Gastroesophageal sphincter (tissue), 4 donors: ENCODE data around the gene ZMIZ1. TPM values are rescaled to one million over a fixed set of nuclear protein-coding genes. Genes with fewer than 3 reads are reported as not detected.

Experiments
- ATAC-seq: fragments of 150-250 bp; one replicate; pipeline ENCODE4 v1.9.1; 2016; ENCODE audit warnings: mild to moderate bottlenecking, moderate library complexity
- H3K27ac ChIP-seq, 4 donors: fragments of 200-600 bp; sonication (generic) in 3 of 4; 1 replicate in 3 of 4; 2 replicates in 1 of 4; pipeline ENCODE4 v1.5.1; 2016 to 2019
- H3K27me3 ChIP-seq: fragments of 200-600 bp; sonication (generic); one replicate; pipeline ENCODE4 v1.5.1; 2019
- H3K36me3 ChIP-seq, 2 donors: fragments of 200-600 bp; sonication (generic); one replicate each; pipeline ENCODE4 v1.5.1; 2019; ENCODE audit warnings: control low read depth in 1 of 2
- H3K4me1 ChIP-seq, 3 donors: fragments of 200-600 bp; sonication (generic); 1 replicate in 2 of 3; 2 replicates in 1 of 3; pipeline ENCODE4 v1.5.1; 2016 to 2019; ENCODE audit warnings: control low read depth in 2 of 3
- H3K4me3 ChIP-seq, 2 donors: fragments of 200-600 bp; sonication (generic); one replicate each; pipeline ENCODE4 v1.5.1; 2019; ENCODE audit warnings: mild to moderate bottlenecking in 1 of 2, moderate library complexity in 1 of 2
- H3K9me3 ChIP-seq, 3 donors: fragments of 200-600 bp; sonication (generic); one replicate each; pipeline ENCODE4 v1.5.1; 2017 to 2019; ENCODE audit warnings: control low read depth in 2 of 3
- CTCF ChIP-seq, 4 experiments: fragments of 200-600 bp in 2 of 4; fragments of 450-650 bp in 2 of 4; sonication (generic) in 1 of 4; IDR thresholded peaks; one replicate each; pipeline ENCODE4 v1.5.1; 2017 to 2019; ENCODE audit warnings: antibody characterized with exemption in 4 of 4, mild to moderate bottlenecking in 2 of 4, moderate library complexity in 2 of 4
- EP300 ChIP-seq: sonication (generic); formaldehyde crosslinking; IDR thresholded peaks from one replicate; pipeline ENCODE4 v1.6.1; 2017; ENCODE audit warnings: antibody characterized with exemption, mild to moderate bottlenecking
- POLR2A ChIP-seq, 2 donors: fragments of 450-650 bp; IDR thresholded peaks; one replicate each; pipeline ENCODE4 v1.6.1; 2017; ENCODE audit warnings: antibody characterized with exemption in 2 of 2, mild to moderate bottlenecking in 2 of 2, moderate library complexity in 1 of 2
- POLR2AphosphoS5 ChIP-seq: sonication (generic); formaldehyde crosslinking; IDR thresholded peaks from one replicate; pipeline ENCODE4 v1.6.1; 2017; ENCODE audit warnings: antibody characterized with exemption
- WGBS, 2 donors: methylation state at CpG; one replicate each; pipeline ENCODE4 v1.1.5; 2018; ENCODE audit warnings: low coverage in 1 of 2; 5-methylcytosine and 5-hydroxymethylcytosine counted together
- total RNA-seq, 4 donors: library from RNA; depleted of rRNA; stranded (reverse); fragments of >200 nt; gene quantifications; one replicate each; pipeline ENCODE4 v1.1.0, GENCODE V29; 2016

Gene ZMIZ1
- total RNA-seq, 4 donors from 2014 or later: 36.3 to 79.2 (median 67.1) TPM

GRCh38 chr10:79255007-79255507, 186.3 kb downstream of the ZMIZ1 start:
- WGBS, 2 donors: no CpG with 5 or more reads among the region's 10 CpGs
- Histone ChIP-seq H3K4me3 (no peak overlapping the region), H3K4me1 (peaks cover 0 to 74% (median 5%) of the 10 kb centered on the region in 3 donors)

GRCh38 chr10:79256264-79256806, 187.6 kb downstream of the ZMIZ1 start:
- ATAC-seq: no peak
- Histone ChIP-seq H3K4me3 (no peak overlapping the region), H3K9me3 (no peaks in the 10 kb centered on the region), H3K27ac (no peak overlapping the region), H3K4me1 (peaks cover 0 to 74% (median 17%) of the 10 kb centered on the region in 3 donors), H3K36me3 (peaks cover 0 to 18% of the 10 kb centered on the region in 2 donors), H3K27me3 (no peaks in the 10 kb centered on the region)
- WGBS, 2 donors: no CpG with 5 or more reads among the region's 3 CpGs
- no peak for TF ChIP-seq POLR2AphosphoS5
- TF ChIP-seq EP300: no peak
- no peak for TF ChIP-seq CTCF (IDR thresholded peaks at IDR 0.05)
- no peak for TF ChIP-seq POLR2A (IDR thresholded peaks at IDR 0.05)

More at GRCh38 chr10:79255007-79255507, 186.3 kb downstream of the ZMIZ1 start:
- peaks cover 0 to 22% of the 10 kb centered on the region in 2 donors for H3K36me3 ChIP-seq
- no peak for TF ChIP-seq CTCF (IDR thresholded peaks at IDR 0.05)
- ATAC-seq: no peak
- H3K9me3 ChIP-seq: no peaks in the 10 kb centered on the region
- H3K27me3 ChIP-seq: no peaks in the 10 kb centered on the region
- no peak overlapping the region for H3K27ac ChIP-seq

GRCh38 chr10:79258894-79259293, 190.1 kb downstream of the ZMIZ1 start:
- Histone ChIP-seq H3K36me3 (peaks cover 0 to 20% of the 10 kb centered on the region in 2 donors), H3K4me1 (peaks cover 0 to 72% (median 21%) of the 10 kb centered on the region in 3 donors)
- 54 to 82% methylated on average over 2 to 6 of the region's 10 CpGs for WGBS, 2 donors

GRCh38 chr10:79259834-79260233, 191.1 kb downstream of the ZMIZ1 start:
- Histone ChIP-seq H3K27ac (peak overlapping the region in 2 of 4 donors; percentile 74 to 79), H3K9me3 (no peaks in the 10 kb centered on the region), H3K27me3 (no peaks in the 10 kb centered on the region), H3K4me3 (no peak overlapping the region), H3K4me1 (peaks cover 0 to 77% (median 21%) of the 10 kb centered on the region in 3 donors), H3K36me3 (peaks cover 0 to 20% of the 10 kb centered on the region in 2 donors)
- ATAC-seq: no peak
- TF ChIP-seq EP300 (no peak), CTCF (IDR thresholded peaks at IDR 0.05) (no peak), POLR2A (IDR thresholded peaks at IDR 0.05) (no peak), POLR2AphosphoS5 (no peak)
- 80 to 81% methylated on average over 4 to 5 of the region's 7 CpGs for WGBS, 2 donors

More at GRCh38 chr10:79258894-79259293, 190.1 kb downstream of the ZMIZ1 start:
- H3K4me3 ChIP-seq: no peak overlapping the region
- no peak for ATAC-seq
- TF ChIP-seq CTCF (IDR thresholded peaks at IDR 0.05) (no peak), POLR2AphosphoS5 (no peak), POLR2A (IDR thresholded peaks at IDR 0.05) (no peak), EP300 (no peak)
- H3K27me3 ChIP-seq: no peaks in the 10 kb centered on the region
- H3K27ac ChIP-seq: no peak overlapping the region
- H3K9me3 ChIP-seq: no peaks in the 10 kb centered on the region
